ENCODE measurements around the gene IGF2BP1. TPM values are rescaled to one million over a fixed set of nuclear protein-coding genes. Genes with fewer than 3 reads are reported as not detected.

Gene IGF2BP1
- polyA plus RNA-seq, 1 donor from 2014 or later: 13.0 TPM

- no peak overlapping the region for H3K9ac ChIP-seq (ENCODE audit: low read length)
- TF ChIP-seq EZH2 (IDR thresholded peaks at IDR 0.05; ENCODE audit: borderline replicate concordance, insufficient read depth, low read length, poor library complexity, severe bottlenecking) (no peak), EP300 (conservative IDR thresholded peaks at IDR 0.05; ENCODE audit: poor library complexity, severe bottlenecking) (no peak), MXI1 (conservative IDR thresholded peaks at IDR 0.05; ENCODE audit: poor library complexity, severe bottlenecking) (no peak), TAF1 (IDR thresholded peaks at IDR 0.05; ENCODE audit: low read depth) (no peak), SMC3 (conservative IDR thresholded peaks at IDR 0.05; ENCODE audit: poor library complexity) (no peak), RAD21 (conservative IDR thresholded peaks at IDR 0.05) (no peak), CTCF (IDR thresholded peaks at IDR 0.05; ENCODE audit: poor library complexity, severe bottlenecking) (no peak), POLR2AphosphoS5 (IDR thresholded peaks at IDR 0.05) (no peak)
- TF ChIP-seq, protein P1, sequence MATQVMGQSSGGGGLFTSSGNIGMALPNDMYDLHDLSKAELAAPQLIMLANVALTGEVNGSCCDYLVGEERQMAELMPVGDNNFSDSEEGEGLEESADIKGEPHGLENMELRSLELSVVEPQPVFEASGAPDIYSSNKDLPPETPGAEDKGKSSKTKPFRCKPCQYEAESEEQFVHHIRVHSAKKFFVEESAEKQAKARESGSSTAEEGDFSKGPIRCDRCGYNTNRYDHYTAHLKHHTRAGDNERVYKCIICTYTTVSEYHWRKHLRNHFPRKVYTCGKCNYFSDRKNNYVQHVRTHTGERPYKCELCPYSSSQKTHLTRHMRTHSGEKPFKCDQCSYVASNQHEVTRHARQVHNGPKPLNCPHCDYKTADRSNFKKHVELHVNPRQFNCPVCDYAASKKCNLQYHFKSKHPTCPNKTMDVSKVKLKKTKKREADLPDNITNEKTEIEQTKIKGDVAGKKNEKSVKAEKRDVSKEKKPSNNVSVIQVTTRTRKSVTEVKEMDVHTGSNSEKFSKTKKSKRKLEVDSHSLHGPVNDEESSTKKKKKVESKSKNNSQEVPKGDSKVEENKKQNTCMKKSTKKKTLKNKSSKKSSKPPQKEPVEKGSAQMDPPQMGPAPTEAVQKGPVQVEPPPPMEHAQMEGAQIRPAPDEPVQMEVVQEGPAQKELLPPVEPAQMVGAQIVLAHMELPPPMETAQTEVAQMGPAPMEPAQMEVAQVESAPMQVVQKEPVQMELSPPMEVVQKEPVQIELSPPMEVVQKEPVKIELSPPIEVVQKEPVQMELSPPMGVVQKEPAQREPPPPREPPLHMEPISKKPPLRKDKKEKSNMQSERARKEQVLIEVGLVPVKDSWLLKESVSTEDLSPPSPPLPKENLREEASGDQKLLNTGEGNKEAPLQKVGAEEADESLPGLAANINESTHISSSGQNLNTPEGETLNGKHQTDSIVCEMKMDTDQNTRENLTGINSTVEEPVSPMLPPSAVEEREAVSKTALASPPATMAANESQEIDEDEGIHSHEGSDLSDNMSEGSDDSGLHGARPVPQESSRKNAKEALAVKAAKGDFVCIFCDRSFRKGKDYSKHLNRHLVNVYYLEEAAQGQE (IDR thresholded peaks at IDR 0.05; ENCODE audit: borderline replicate concordance): no peak
- no peaks in the 10 kb centered on the region for H3K27me3 ChIP-seq (ENCODE audit: insufficient read depth, low read depth, low read length)
- peaks cover 9% of the 10 kb centered on the region for H3K79me2 ChIP-seq (replicated peaks; ENCODE audit: insufficient read depth, low read length)
- H4K20me1 ChIP-seq (ENCODE audit: insufficient read depth): no peaks in the 10 kb centered on the region
- H3K4me3 ChIP-seq (ENCODE audit: low read length): no peak overlapping the region
- H3F3A ChIP-seq (ENCODE audit: insufficient read depth, low read length, poor library complexity, severe bottlenecking): no peaks in the 10 kb centered on the region
- no peaks in the 10 kb centered on the region for H3K36me3 ChIP-seq (ENCODE audit: insufficient read depth, low read length)
- no peaks in the 10 kb centered on the region for H3K9me3 ChIP-seq (ENCODE audit: low read length)
- H3K27ac ChIP-seq (ENCODE audit: low read length): no peak overlapping the region
- H3K4me2 ChIP-seq (ENCODE audit: low read length): no peak overlapping the region
- no peaks in the 10 kb centered on the region for H3K9me2 ChIP-seq (ENCODE audit: insufficient read depth, low read length)
- H2AFZ ChIP-seq (ENCODE audit: low read depth, low read length): no peak overlapping the region
Measured at GRCh38 chr17:48990882-48991357, 6.3 kb upstream of the IGF2BP1 start.

- Histone ChIP-seq H3K9ac (ENCODE audit: low read length) (no peak overlapping the region), H3K36me3 (ENCODE audit: insufficient read depth, low read length) (no peaks in the 10 kb centered on the region), H4K20me1 (ENCODE audit: insufficient read depth) (no peaks in the 10 kb centered on the region), H3K27ac (ENCODE audit: low read length) (no peak overlapping the region), H3K27me3 (ENCODE audit: insufficient read depth, low read depth, low read length) (no peaks in the 10 kb centered on the region), H2AFZ (ENCODE audit: low read depth, low read length) (no peak overlapping the region), H3K4me2 (ENCODE audit: low read length) (no peak overlapping the region), H3K79me2 (replicated peaks; ENCODE audit: insufficient read depth, low read length) (peaks cover 10% of the 10 kb centered on the region), H3K9me2 (ENCODE audit: insufficient read depth, low read length) (no peaks in the 10 kb centered on the region), H3K9me3 (ENCODE audit: low read length) (no peaks in the 10 kb centered on the region), H3K4me3 (ENCODE audit: low read length) (no peak overlapping the region), H3F3A (ENCODE audit: insufficient read depth, low read length, poor library complexity, severe bottlenecking) (peaks cover 2% of the 10 kb centered on the region)
- TF ChIP-seq EP300 (conservative IDR thresholded peaks at IDR 0.05; ENCODE audit: poor library complexity, severe bottlenecking) (no peak), RAD21 (conservative IDR thresholded peaks at IDR 0.05) (no peak)
Measured at GRCh38 chr17:48992444-48992843, 4.7 kb upstream of the IGF2BP1 start.

DNA sequence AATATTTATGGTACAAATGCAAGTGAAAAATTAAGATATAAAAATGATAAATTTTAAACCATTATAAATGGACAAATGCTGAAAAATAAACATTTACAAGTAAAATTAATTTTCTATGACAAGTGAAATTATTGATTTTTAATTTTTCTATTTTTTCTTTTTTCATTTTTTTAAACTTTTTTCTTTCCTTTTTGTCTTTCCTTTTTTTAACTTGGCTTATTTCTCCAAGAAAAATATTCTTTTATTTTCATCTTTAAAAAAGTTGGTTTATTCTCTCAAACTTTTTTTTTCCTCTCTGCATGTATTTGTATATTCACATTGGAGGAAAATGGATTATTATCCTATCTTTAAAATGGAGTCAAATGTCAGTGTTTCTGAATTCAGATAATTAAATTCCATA is 3.9 kb upstream of the IGF2BP1 start:
- Histone ChIP-seq H3K27ac (ENCODE audit: low read length) (no peak overlapping the region), H4K20me1 (ENCODE audit: insufficient read depth) (no peaks in the 10 kb centered on the region), H3K9me2 (ENCODE audit: insufficient read depth, low read length) (no peaks in the 10 kb centered on the region), H3K4me3 (ENCODE audit: low read length) (no peak overlapping the region), H2AFZ (ENCODE audit: low read depth, low read length) (no peak overlapping the region), H3K4me2 (ENCODE audit: low read length) (no peak overlapping the region), H3K36me3 (ENCODE audit: insufficient read depth, low read length) (no peaks in the 10 kb centered on the region), H3K9me3 (ENCODE audit: low read length) (no peaks in the 10 kb centered on the region), H3K9ac (ENCODE audit: low read length) (no peak overlapping the region), H3K27me3 (ENCODE audit: insufficient read depth, low read depth, low read length) (no peaks in the 10 kb centered on the region), H3K79me2 (replicated peaks; ENCODE audit: insufficient read depth, low read length) (peaks cover 18% of the 10 kb centered on the region), H3F3A (ENCODE audit: insufficient read depth, low read length, poor library complexity, severe bottlenecking) (peaks cover 2% of the 10 kb centered on the region)
- TF ChIP-seq MXI1 (conservative IDR thresholded peaks at IDR 0.05; ENCODE audit: poor library complexity, severe bottlenecking) (no peak), CTCF (IDR thresholded peaks at IDR 0.05; ENCODE audit: poor library complexity, severe bottlenecking) (no peak), TAF1 (IDR thresholded peaks at IDR 0.05; ENCODE audit: low read depth) (no peak)

Data from neural cell (in vitro differentiated cells).